Hippocampal formation (tissue), 2 donors: ENCODE data around the gene LCE3B.

Experiments
- DNase-seq, 2 donors: peaks; one replicate each; lab custom pipeline; 2025; lab: John Stamatoyannopoulos, UW

Gene LCE3B

DNA sequence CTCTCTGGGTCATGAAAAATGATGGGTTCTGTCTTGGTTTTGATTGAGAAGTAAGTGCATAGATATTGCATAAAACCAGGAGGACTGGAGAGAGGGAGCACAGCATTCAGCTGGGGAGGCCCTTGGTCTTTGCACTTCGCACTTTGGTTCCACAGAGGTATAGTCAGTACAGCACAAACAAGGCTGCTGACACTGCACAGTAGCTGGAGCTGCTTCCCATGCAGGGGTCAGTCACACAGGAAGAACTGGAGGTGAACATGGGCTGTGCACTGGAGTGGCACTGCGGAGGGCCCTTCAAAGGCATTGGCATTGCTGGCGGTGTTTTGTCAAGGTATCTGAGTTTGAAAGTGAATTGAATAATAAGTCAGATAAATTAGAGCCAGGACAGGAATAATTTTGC is 45.0 kb downstream of the LCE3B start:
- DNase-seq = no peak

- no peak for DNase-seq
These were observed 49.5 kb downstream of the LCE3B start, which contains the start of gene LCE2D for GRCh38 chr1:152663098-152663497. Gene LCE2D, plus strand, starts transcription at chr1:152663380. Its CDS starts 726 bp downstream, at chr1:152664106.
